ENCODE results near the gene KANK4. TPM values are rescaled to one million over a fixed set of nuclear protein-coding genes. Genes with fewer than 3 reads are reported as not detected.

Gene KANK4
- total and polyA plus RNA-seq, 2 of the 8 experiments (the other 6 are each of a cell fraction or from before 2014, with no cell fraction given): 0.22 to 0.26 TPM

GRCh38 chr1:62299426-62300200 is 19.6 kb downstream of the KANK4 start:
- H3K27ac ChIP-seq (ENCODE audit: low read depth, low read length): no peak overlapping the region
- no peak for DNase-seq (ENCODE audit: low read depth in 1 of 2, low spot score in 2 of 2)
- H2AFZ ChIP-seq (ENCODE audit: low read length): no peak overlapping the region
- H2BK15ac ChIP-seq (ENCODE audit: low read length): no peak overlapping the region
- CTCF ChIA-PET (ENCODE audit: partially characterized antibody): interaction anchor here (0.6 to 3.0 kb wide), 6 partner anchors 24 to 165 kb away, joined by 3 to 13 read pairs (median 3); no protein-coding TSS in a partner anchor
- H3K4me3 ChIP-seq (ENCODE audit: extremely low read depth in 1 of 4, insufficient read depth in 2 of 4, low read depth in 3 of 4, low read length in 4 of 4): no peak overlapping the region
- no peak overlapping the region for H3K9ac ChIP-seq (replicated peaks in 1 of 4; ENCODE audit: extremely low read depth in 1 of 4, low read depth in 3 of 4, low read length in 3 of 4)
- H3K56ac ChIP-seq (replicated peaks; ENCODE audit: insufficient read length, low read depth, low read length): no peak overlapping the region
- no peak overlapping the region for H2BK120ac ChIP-seq (replicated peaks; ENCODE audit: low read depth, low read length)
- 81% methylated on average over 8 of the region's 8 CpGs; no CpG with 5 or more reads in 1 of the 2 experiments for WGBS, 2 experiments (ENCODE audit: extremely low coverage in 1 of 2, insufficient coverage in 1 of 2, insufficient read length in 1 of 2, insufficient replicate concordance in 2 of 2, low coverage in 1 of 2, low lambda C conversion rate in 2 of 2, missing lambda C conversion rate in 1 of 2)
- H3K79me1 ChIP-seq (ENCODE audit: low read depth, low read length): no peaks in the 10 kb centered on the region
- H4K91ac ChIP-seq (replicated peaks; ENCODE audit: insufficient read length, low read length): no peak overlapping the region
- H3K9me3 ChIP-seq (ENCODE audit: insufficient read depth in 2 of 2, low read depth in 1 of 2, low read length in 1 of 2): no peaks in the 10 kb centered on the region
- POLR2A ChIA-PET (ENCODE audit: partially characterized antibody): no interaction called here
- no peak overlapping the region for H2BK5ac ChIP-seq (ENCODE audit: low read depth, low read length)
- H4K8ac ChIP-seq (ENCODE audit: extremely low read depth, insufficient read depth, low read length): no peak overlapping the region
- no peak overlapping the region for H3K4me2 ChIP-seq (ENCODE audit: insufficient read depth in 1 of 2, low read depth in 2 of 2, low read length in 2 of 2)
- H4K20me1 ChIP-seq (replicated peaks in 1 of 2; ENCODE audit: control insufficient read depth in 1 of 2, insufficient read depth in 2 of 2, low read length in 2 of 2): no peaks in the 10 kb centered on the region
- H3K18ac ChIP-seq (ENCODE audit: extremely low read depth, low read length): no peak overlapping the region
- H4K5ac ChIP-seq (ENCODE audit: insufficient read length, low read depth, low read length): no peak overlapping the region
- peaks cover 4 to 15% (median 8%) of the 10 kb centered on the region in 4 experiments; a peak in 5 of 7 replicates for H3K4me1 ChIP-seq (replicated peaks in 1 of 4; ENCODE audit: control insufficient read depth in 3 of 4, insufficient read depth in 4 of 4, low read length in 3 of 4)
- H3K23ac ChIP-seq (ENCODE audit: insufficient read length): no peak overlapping the region
- H3K23me2 ChIP-seq (ENCODE audit: low read depth, low read length): no peaks in the 10 kb centered on the region
- H2BK12ac ChIP-seq (ENCODE audit: low read depth, low read length): no peak overlapping the region
- no peaks in the 10 kb centered on the region for H3K36me3 ChIP-seq (ENCODE audit: control insufficient read depth in 2 of 4, insufficient read depth in 4 of 4, low read length in 3 of 4)
- H3K79me2 ChIP-seq (ENCODE audit: control insufficient read depth in 1 of 2, insufficient read depth in 2 of 2, low read length in 2 of 2): no peaks in the 10 kb centered on the region
- H3K27me3 ChIP-seq (replicated peaks in 1 of 4; ENCODE audit: control insufficient read depth in 3 of 4, extremely low read depth in 1 of 4, insufficient read depth in 3 of 4, low read length in 3 of 4): peaks cover 0 to 5% (median under 1%) of the 10 kb centered on the region in 4 experiments; a peak in 4 of 7 replicates
- no peak for FAIRE-seq
- H3K14ac ChIP-seq (ENCODE audit: insufficient read length): no peak overlapping the region
- no peak overlapping the region for H2AK5ac ChIP-seq (ENCODE audit: low read depth, low read length)
- H2BK20ac ChIP-seq (ENCODE audit: low read length): no peak overlapping the region; the same call in 1 of the 2 replicates
- no peak overlapping the region for H3K4ac ChIP-seq (replicated peaks; ENCODE audit: insufficient read length, low read depth, low read length)
- no peak for TF ChIP-seq CREB1 (IDR thresholded peaks at IDR 0.05)
- TF ChIP-seq CEBPB (IDR thresholded peaks at IDR 0.05; ENCODE audit: low read depth, low read length): no peak
- no peak for TF ChIP-seq RXRA (IDR thresholded peaks at IDR 0.05; ENCODE audit: insufficient read depth, low read depth, low read length)
- no peak for TF ChIP-seq USF2 (IDR thresholded peaks at IDR 0.05; ENCODE audit: low read length)
- TF ChIP-seq RFX5 (IDR thresholded peaks at IDR 0.05; ENCODE audit: borderline replicate concordance, low read depth, low read length): no peak
- no peak for TF ChIP-seq SIRT6 (IDR thresholded peaks at IDR 0.05; ENCODE audit: low read length)
- no peak for TF ChIP-seq POLR2A (IDR thresholded peaks at IDR 0.05; ENCODE audit: control extremely low read depth in 1 of 2, low read depth in 2 of 2, low read length in 2 of 2)
- TF ChIP-seq EZH2 (IDR thresholded peaks at IDR 0.05; ENCODE audit: low read depth, low read length, severe bottlenecking): no peak
- no peak for TF ChIP-seq KDM1A (IDR thresholded peaks at IDR 0.05; ENCODE audit: borderline replicate concordance, low read length)
- no peak for TF ChIP-seq ASH2L (IDR thresholded peaks at IDR 0.05; ENCODE audit: low read length)
- no peak for TF ChIP-seq GTF2F1 (IDR thresholded peaks at IDR 0.05; ENCODE audit: borderline replicate concordance, low read depth, low read length)
- TF ChIP-seq POU5F1 (IDR thresholded peaks at IDR 0.05; ENCODE audit: low read depth, low read length): no peak

All from H1 (cell line).